Urothelium cell line (cell line): ENCODE results near the gene MARF1.
"Not testable (repeated sequence)": the region's sequence is repeated elsewhere in the genome, so short reads cannot be mapped to it uniquely, and the experiment has no call there.

Experiments
- DNase-seq: peaks from one replicate; pipeline ENCODE4 v3.0.0; 2011; ENCODE audit warnings: low spot score, mixed read lengths
- FAIRE-seq: peaks from 2 replicates; lab custom pipeline; 2011; peaks lifted over from hg19 to GRCh38; lab: Jason Lieb, UNC

Gene MARF1

GRCh38 chr16:15635926-15636325 lies 7.0 kb downstream of the MARF1 start:
- no peak for DNase-seq
- FAIRE-seq, result no peak

GRCh38 chr16:15631730-15632409 lies 11.1 kb downstream of the MARF1 start:
- FAIRE-seq, result no peak
- no peak for DNase-seq

- FAIRE-seq (no peak), DNase-seq (no peak)
These were observed 21.1 kb downstream of the MARF1 start for GRCh38 chr16:15621889-15622288.

GRCh38 chr16:15621456-15621855 lies 21.5 kb downstream of the MARF1 start:
- no peak for FAIRE-seq
- DNase-seq, result no peak

- FAIRE-seq, result no peak
- no peak for DNase-seq
These were observed 22.3 kb downstream of the MARF1 start for GRCh38 chr16:15620611-15621195.

- peak; percentile 44 for DNase-seq
- FAIRE-seq, result no peak
These were observed 24.6 kb downstream of the MARF1 start for GRCh38 chr16:15618392-15618791.

- no peak for FAIRE-seq
These were observed 25.1 kb downstream of the MARF1 start for GRCh38 chr16:15617901-15618300.

GRCh38 chr16:15616475-15617165 lies 26.3 kb downstream of the MARF1 start:
- no peak for FAIRE-seq
- no peak for DNase-seq

More at GRCh38 chr16:15617901-15618300, 25.1 kb downstream of the MARF1 start:
- DNase-seq, result peak; percentile 6

GRCh38 chr16:15616012-15616411 lies 26.9 kb downstream of the MARF1 start:
- no peak for FAIRE-seq
- DNase-seq, result no peak

- DNase-seq (peak; percentile 36), FAIRE-seq (no peak)
These were observed 29.3 kb downstream of the MARF1 start for GRCh38 chr16:15613676-15614075.

GRCh38 chr16:15611610-15612009 lies 31.3 kb downstream of the MARF1 start:
- no peak for DNase-seq
- no peak for FAIRE-seq

- no peak for FAIRE-seq
These were observed 32.5 kb downstream of the MARF1 start for GRCh38 chr16:15610369-15610871.

GRCh38 chr16:15609286-15609649 lies 33.7 kb downstream of the MARF1 start:
- FAIRE-seq, result no peak
- DNase-seq, result no peak

More at GRCh38 chr16:15610369-15610871, 32.5 kb downstream of the MARF1 start:
- DNase-seq, result no peak

GRCh38 chr16:15608398-15609285 lies 34.3 kb downstream of the MARF1 start:
- DNase-seq (no peak), FAIRE-seq (no peak)

GRCh38 chr16:15607700-15608396 lies 35.1 kb downstream of the MARF1 start:
- FAIRE-seq (no peak), DNase-seq (no peak)

- DNase-seq, FAIRE-seq: not testable (repeated sequence)
These were observed 35.7 kb downstream of the MARF1 start for GRCh38 chr16:15607221-15607699.

GRCh38 chr16:15606518-15607220 lies 36.3 kb downstream of the MARF1 start:
- FAIRE-seq (no peak), DNase-seq (no peak)

- no peak for FAIRE-seq
- no peak for DNase-seq
These were observed 37.0 kb downstream of the MARF1 start for GRCh38 chr16:15605839-15606517.
